Activated CD8-positive, alpha-beta T cell treated with anti-CD3 and anti-CD28 coated beads, Interleukin-2, amount 10 ng/mL, durations not matched to agents 7 days and 5 days (primary cell): ENCODE data around the gene ARHGAP23. TPM values are rescaled to one million over a fixed set of nuclear protein-coding genes. Genes with fewer than 3 reads are reported as not detected.

Experiments used
- ATAC-seq: fragments of 150-1000 bp; cut with Tn5 transposase; one replicate; pipeline ENCODE4 v1.10.0; 2021; ENCODE audit warnings: moderate library complexity
- CTCF ChIA-PET: fragments of 350-600 bp; sonication (Branson Sonifier 250); formaldehyde crosslinking; loops from one replicate; lab custom pipeline; 2021; ENCODE audit warnings: antibody characterized with exemption; lab: Charles Lee
- POLR2A ChIA-PET: fragments of 350-600 bp; sonication (Branson Sonifier 250); formaldehyde crosslinking; loops from one replicate; lab custom pipeline; 2021; ENCODE audit warnings: antibody characterized with exemption; lab: Charles Lee
- DNase-seq: peaks from one replicate; pipeline ENCODE4 v3.0.0-alpha.2; 2020
- H3K27ac Mint-ChIP-seq: one replicate; pipeline ENCODE4 v1.8.0; 2021; ENCODE audit warnings: mild to moderate bottlenecking, mixed read lengths
- H3K27me3 Mint-ChIP-seq: one replicate; pipeline ENCODE4 v1.8.0; 2021; ENCODE audit warnings: low read depth, mixed read lengths
- H3K36me3 Mint-ChIP-seq: one replicate; pipeline ENCODE4 v1.8.0; 2021; ENCODE audit warnings: low read depth, mixed read lengths
- H3K4me1 Mint-ChIP-seq: one replicate; pipeline ENCODE4 v1.8.0; 2021; ENCODE audit warnings: low read depth, mixed read lengths
- H3K4me3 Mint-ChIP-seq: one replicate; pipeline ENCODE4 v1.8.0; 2021; ENCODE audit warnings: mild to moderate bottlenecking, mixed read lengths
- H3K9me3 Mint-ChIP-seq: one replicate; pipeline ENCODE4 v1.8.0; 2022; ENCODE audit warnings: mixed read lengths; ENCODE audit not compliant: insufficient read depth
- total RNA-seq, 2 experiments: library from RNA; stranded (reverse); gene quantifications; one replicate each; pipeline ENCODE4 v1.2.3, GENCODE V29; 2021

ARHGAP23 gene
- total RNA-seq, 2 experiments from 2014 or later, result 0.24 to 0.47 TPM

- CTCF ChIA-PET, result interaction anchor here (1.6 kb wide), 1 partner anchor 211 kb away, joined by 7 read pairs; no protein-coding TSS in a partner anchor
These were observed 28.0 kb downstream of the ARHGAP23 start for GRCh38 chr17:38456031-38456815.

GRCh38 chr17:38457577-38458371 is 29.5 kb downstream of the ARHGAP23 start:
- Mint-ChIP-seq H3K9me3 (no peaks in the 10 kb centered on the region), H3K4me1 (peaks cover 13% of the 10 kb centered on the region), H3K36me3 (no peaks in the 10 kb centered on the region), H3K4me3 (no peak overlapping the region), H3K27ac (no peak overlapping the region), H3K27me3 (peaks cover 34% of the 10 kb centered on the region)
- no peak for DNase-seq
- CTCF ChIA-PET, result no interaction called here
- no peak for ATAC-seq
- POLR2A ChIA-PET, result no interaction called here

More at GRCh38 chr17:38456031-38456815, 28.0 kb downstream of the ARHGAP23 start:
- H3K4me3 Mint-ChIP-seq, result no peak overlapping the region
- POLR2A ChIA-PET, result no interaction called here
- H3K27ac Mint-ChIP-seq, result no peak overlapping the region
- peaks cover 41% of the 10 kb centered on the region for H3K27me3 Mint-ChIP-seq
- DNase-seq (no peak), ATAC-seq (no peak)
- H3K9me3 Mint-ChIP-seq, result no peaks in the 10 kb centered on the region
- H3K36me3 Mint-ChIP-seq, result no peaks in the 10 kb centered on the region
- peaks cover 13% of the 10 kb centered on the region for H3K4me1 Mint-ChIP-seq

- Mint-ChIP-seq H3K4me3 (no peak overlapping the region), H3K9me3 (no peaks in the 10 kb centered on the region), H3K36me3 (no peaks in the 10 kb centered on the region), H3K27ac (no peak overlapping the region), H3K4me1 (peaks cover 6% of the 10 kb centered on the region), H3K27me3 (peaks cover 27% of the 10 kb centered on the region)
- ChIA-PET POLR2A (no interaction called here), CTCF (no interaction called here)
- DNase-seq (no peak), ATAC-seq (no peak)
These were observed 30.3 kb downstream of the ARHGAP23 start for GRCh38 chr17:38458521-38458920.

- ChIA-PET POLR2A (no interaction called here), CTCF (no interaction called here)
- Mint-ChIP-seq H3K9me3 (no peaks in the 10 kb centered on the region), H3K4me1 (peaks cover 6% of the 10 kb centered on the region), H3K27ac (no peak overlapping the region), H3K36me3 (no peaks in the 10 kb centered on the region), H3K4me3 (no peak overlapping the region), H3K27me3 (peaks cover 22% of the 10 kb centered on the region)
- no peak for DNase-seq
- ATAC-seq, result no peak
These were observed 31.3 kb downstream of the ARHGAP23 start for GRCh38 chr17:38459567-38459966.

GRCh38 chr17:38460082-38460715 is 31.9 kb downstream of the ARHGAP23 start:
- peaks cover 16% of the 10 kb centered on the region for H3K27me3 Mint-ChIP-seq
- no peaks in the 10 kb centered on the region for H3K36me3 Mint-ChIP-seq
- ATAC-seq (no peak), DNase-seq (no peak)
- H3K9me3 Mint-ChIP-seq, result no peaks in the 10 kb centered on the region
- H3K4me3 Mint-ChIP-seq, result no peak overlapping the region
- POLR2A ChIA-PET, result no interaction called here
- peaks cover under 1% of the 10 kb centered on the region for H3K4me1 Mint-ChIP-seq
- CTCF ChIA-PET, result no interaction called here
- H3K27ac Mint-ChIP-seq, result no peak overlapping the region

- Mint-ChIP-seq H3K27ac (no peak overlapping the region), H3K36me3 (no peaks in the 10 kb centered on the region), H3K9me3 (no peaks in the 10 kb centered on the region), H3K27me3 (peaks cover 15% of the 10 kb centered on the region), H3K4me3 (no peak overlapping the region), H3K4me1 (no peaks in the 10 kb centered on the region)
- DNase-seq, result no peak
- ChIA-PET POLR2A (no interaction called here), CTCF (no interaction called here)
- no peak for ATAC-seq
These were observed 32.7 kb downstream of the ARHGAP23 start for GRCh38 chr17:38460716-38461630.

GRCh38 chr17:38461683-38462082 is 33.4 kb downstream of the ARHGAP23 start:
- H3K4me1 Mint-ChIP-seq, result no peaks in the 10 kb centered on the region
- peaks cover 8% of the 10 kb centered on the region for H3K27me3 Mint-ChIP-seq
- H3K4me3 Mint-ChIP-seq, result no peak overlapping the region
- DNase-seq, result no peak
- no peak for ATAC-seq
- POLR2A ChIA-PET, result no interaction called here
- H3K36me3 Mint-ChIP-seq, result no peaks in the 10 kb centered on the region
- H3K9me3 Mint-ChIP-seq, result no peaks in the 10 kb centered on the region
- CTCF ChIA-PET, result no interaction called here
- H3K27ac Mint-ChIP-seq, result no peak overlapping the region

GRCh38 chr17:38463451-38463858 is 35.2 kb downstream of the ARHGAP23 start:
- ChIA-PET CTCF (interaction anchor here (0.6 kb wide), 1 partner anchor 29 kb away, joined by 3 read pairs; no protein-coding TSS in a partner anchor), POLR2A (no interaction called here)
- no peak for ATAC-seq
- Mint-ChIP-seq H3K9me3 (no peaks in the 10 kb centered on the region), H3K4me3 (no peak overlapping the region), H3K4me1 (no peaks in the 10 kb centered on the region), H3K27me3 (peaks cover 3% of the 10 kb centered on the region), H3K36me3 (no peaks in the 10 kb centered on the region), H3K27ac (no peak overlapping the region)
- DNase-seq, result no peak

- DNase-seq (no peak), ATAC-seq (no peak)
- Mint-ChIP-seq H3K9me3 (no peaks in the 10 kb centered on the region), H3K4me3 (no peak overlapping the region), H3K36me3 (no peaks in the 10 kb centered on the region), H3K4me1 (no peaks in the 10 kb centered on the region), H3K27ac (no peak overlapping the region), H3K27me3 (peaks cover 3% of the 10 kb centered on the region)
- ChIA-PET CTCF (no interaction called here), POLR2A (no interaction called here)
These were observed 36.0 kb downstream of the ARHGAP23 start for GRCh38 chr17:38464251-38464722.

GRCh38 chr17:38464723-38465390 is 36.6 kb downstream of the ARHGAP23 start:
- DNase-seq (no peak), ATAC-seq (no peak)
- no peaks in the 10 kb centered on the region for H3K4me1 Mint-ChIP-seq
- POLR2A ChIA-PET, result no interaction called here
- no peak overlapping the region for H3K4me3 Mint-ChIP-seq
- no peaks in the 10 kb centered on the region for H3K9me3 Mint-ChIP-seq
- H3K27ac Mint-ChIP-seq, result no peak overlapping the region
- CTCF ChIA-PET, result no interaction called here
- peaks cover 3% of the 10 kb centered on the region for H3K27me3 Mint-ChIP-seq
- no peaks in the 10 kb centered on the region for H3K36me3 Mint-ChIP-seq
